Hepatocyte (in vitro differentiated cells): Measurements from ENCODE around the gene ADGRL1. TPM values are rescaled to one million over a fixed set of nuclear protein-coding genes. Genes with fewer than 3 reads are reported as not detected.
A peak's percentile ranks its signal among the peaks of the same experiment; 100 is the strongest.

ENCODE experiments used
- DNase-seq: peaks from one replicate; pipeline ENCODE4 v3.0.0-alpha.2; 2016; ENCODE audit warnings: low spot score
- H2AFZ ChIP-seq: fragments of 200-600 bp; sonication (generic); 2 replicates; pipeline ENCODE4 v1.6.0; 2016; ENCODE audit warnings: antibody characterized with exemption, mild to moderate bottlenecking
- H3K27ac ChIP-seq: fragments of 200-600 bp; sonication (generic); 2 replicates; pipeline ENCODE4 v1.5.1; 2016; ENCODE audit warnings: mild to moderate bottlenecking
- H3K27me3 ChIP-seq: fragments of 200-600 bp; sonication (generic); 2 replicates; pipeline ENCODE4 v1.6.1; 2016
- H3K36me3 ChIP-seq: fragments of 200-600 bp; sonication (generic); replicated peaks from 2 replicates; pipeline ENCODE4 v1.5.1; 2016; ENCODE audit warnings: low read depth; ENCODE audit not compliant: insufficient read depth
- H3K4me1 ChIP-seq: fragments of 200-600 bp; sonication (generic); 2 replicates; pipeline ENCODE4 v1.5.1; 2016; ENCODE audit warnings: mild to moderate bottlenecking, moderate library complexity; ENCODE audit not compliant: insufficient read depth
- H3K4me2 ChIP-seq: fragments of 200-600 bp; sonication (generic); 2 replicates; pipeline ENCODE4 v1.6.0; 2016
- H3K4me3 ChIP-seq: fragments of 200-600 bp; sonication (generic); 2 replicates; pipeline ENCODE4 v1.5.1; 2016; ENCODE audit warnings: mild to moderate bottlenecking
- H3K79me2 ChIP-seq: fragments of 200-600 bp; sonication (generic); 2 replicates; pipeline ENCODE4 v1.6.0; 2017; ENCODE audit warnings: mild to moderate bottlenecking
- H3K9me2 ChIP-seq: fragments of 200-600 bp; sonication (generic); replicated peaks from 2 replicates; pipeline ENCODE4 v1.6.0; 2017; ENCODE audit warnings: mild to moderate bottlenecking; ENCODE audit not compliant: insufficient read depth
- H3K9me3 ChIP-seq: fragments of 200-600 bp; sonication (generic); 2 replicates; pipeline ENCODE4 v1.5.1; 2016; ENCODE audit warnings: low read depth, mild to moderate bottlenecking
- H4K20me1 ChIP-seq: fragments of 200-600 bp; sonication (generic); 2 replicates; pipeline ENCODE4 v1.6.0; 2016; ENCODE audit warnings: mild to moderate bottlenecking; ENCODE audit not compliant: insufficient read depth, poor library complexity, severe bottlenecking
- EZH2 ChIP-seq: fragments of 200-600 bp; sonication (generic); IDR thresholded peaks from 2 replicates; pipeline ENCODE4 v1.6.1; 2016; ENCODE audit warnings: antibody characterized with exemption, mild to moderate bottlenecking, borderline replicate concordance
- EZH2phosphoT487 ChIP-seq: fragments of 200-600 bp; sonication (generic); IDR thresholded peaks from one replicate; pipeline ENCODE4 v1.6.1; 2018; ENCODE audit warnings: antibody characterized with exemption, mild to moderate bottlenecking, low read depth, moderate library complexity; ENCODE audit not compliant: unreplicated experiment, severe bottlenecking
- WGBS: methylation state at CpG from one replicate; pipeline ENCODE4 v1.1.6; 2016; ENCODE audit warnings: low lambda C conversion rate; ENCODE audit errors: missing lambda C conversion rate; 5-methylcytosine and 5-hydroxymethylcytosine counted together
- polyA plus RNA-seq: library from polyadenylated mRNA; unstranded; fragments of >200 nt; fragmentation: Nextera tagmentation; extraction: Ambion mirVana; gene quantifications from 2 replicates; pipeline ENCODE4 v1.2.1, GENCODE V29; 2016
- total RNA-seq: library from RNA; depleted of rRNA; stranded (reverse); fragments of >200 nt; gene quantifications from 2 replicates; pipeline ENCODE4 v1.2.3, GENCODE V29; 2014
- TF ChIP-seq, protein P1 (sequence below): fragments of 200-600 bp; sonication (generic); IDR thresholded peaks from 2 replicates; pipeline ENCODE4 v1.5.1; 2016; ENCODE audit warnings: antibody characterized with exemption, mild to moderate bottlenecking; ENCODE audit not compliant: poor library complexity

Gene ADGRL1
- total and polyA plus RNA-seq, 2 experiments from 2014 or later = 11.5 to 11.9 TPM

DNA sequence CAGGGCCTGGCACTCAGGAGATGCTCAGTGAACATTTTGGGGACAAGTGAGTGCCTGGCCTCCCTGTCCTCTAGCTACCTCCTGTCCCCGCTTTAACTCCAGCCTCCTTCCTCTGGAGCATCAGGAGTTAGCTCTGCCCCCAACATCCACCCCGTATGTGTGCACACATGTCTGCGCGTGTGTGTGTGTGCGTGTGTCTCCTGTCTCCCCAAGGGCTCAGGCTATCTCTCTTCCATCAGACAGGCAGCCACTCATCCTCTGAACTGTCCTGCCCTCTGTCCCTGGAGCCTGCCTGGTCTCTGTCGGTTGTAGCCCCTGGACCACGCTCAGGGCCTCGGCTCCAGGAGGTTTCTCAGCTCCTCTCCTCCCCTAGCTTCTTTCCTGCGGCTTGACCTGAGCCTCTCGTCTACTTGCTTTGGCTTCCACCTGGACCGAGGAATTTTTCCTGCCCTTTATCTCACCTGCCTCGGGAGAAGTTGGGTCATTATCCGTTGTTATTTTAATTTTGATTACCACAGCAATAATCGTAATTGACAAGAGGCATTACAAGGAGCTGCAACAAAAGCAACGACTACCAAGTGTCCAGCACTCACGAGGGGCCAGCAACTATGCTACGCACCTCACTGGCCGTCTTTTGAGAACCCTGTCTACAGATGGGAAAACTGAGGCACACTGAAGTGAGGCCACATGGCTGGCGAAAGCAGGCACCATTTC is 37.6 kb downstream of the ADGRL1 start:
- WGBS = 89% methylated on average over 19 of the region's 19 CpGs
- H3K9me2 ChIP-seq = no peaks in the 10 kb centered on the region
- no peaks in the 10 kb centered on the region for H3K79me2 ChIP-seq
- H3K27me3 ChIP-seq = no peaks in the 10 kb centered on the region
- TF ChIP-seq EZH2 (no peak), EZH2phosphoT487 (no peak)
- TF ChIP-seq, protein P1, sequence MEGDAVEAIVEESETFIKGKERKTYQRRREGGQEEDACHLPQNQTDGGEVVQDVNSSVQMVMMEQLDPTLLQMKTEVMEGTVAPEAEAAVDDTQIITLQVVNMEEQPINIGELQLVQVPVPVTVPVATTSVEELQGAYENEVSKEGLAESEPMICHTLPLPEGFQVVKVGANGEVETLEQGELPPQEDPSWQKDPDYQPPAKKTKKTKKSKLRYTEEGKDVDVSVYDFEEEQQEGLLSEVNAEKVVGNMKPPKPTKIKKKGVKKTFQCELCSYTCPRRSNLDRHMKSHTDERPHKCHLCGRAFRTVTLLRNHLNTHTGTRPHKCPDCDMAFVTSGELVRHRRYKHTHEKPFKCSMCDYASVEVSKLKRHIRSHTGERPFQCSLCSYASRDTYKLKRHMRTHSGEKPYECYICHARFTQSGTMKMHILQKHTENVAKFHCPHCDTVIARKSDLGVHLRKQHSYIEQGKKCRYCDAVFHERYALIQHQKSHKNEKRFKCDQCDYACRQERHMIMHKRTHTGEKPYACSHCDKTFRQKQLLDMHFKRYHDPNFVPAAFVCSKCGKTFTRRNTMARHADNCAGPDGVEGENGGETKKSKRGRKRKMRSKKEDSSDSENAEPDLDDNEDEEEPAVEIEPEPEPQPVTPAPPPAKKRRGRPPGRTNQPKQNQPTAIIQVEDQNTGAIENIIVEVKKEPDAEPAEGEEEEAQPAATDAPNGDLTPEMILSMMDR = no peak
- H2AFZ ChIP-seq = no peak overlapping the region
- H4K20me1 ChIP-seq = no peaks in the 10 kb centered on the region
- no peak for DNase-seq
- no peak overlapping the region for H3K4me2 ChIP-seq
- no peak overlapping the region for H3K4me3 ChIP-seq
- H3K4me1 ChIP-seq = peaks cover 17% of the 10 kb centered on the region
- no peaks in the 10 kb centered on the region for H3K9me3 ChIP-seq
- no peaks in the 10 kb centered on the region for H3K36me3 ChIP-seq
- H3K27ac ChIP-seq = no peak overlapping the region

DNA sequence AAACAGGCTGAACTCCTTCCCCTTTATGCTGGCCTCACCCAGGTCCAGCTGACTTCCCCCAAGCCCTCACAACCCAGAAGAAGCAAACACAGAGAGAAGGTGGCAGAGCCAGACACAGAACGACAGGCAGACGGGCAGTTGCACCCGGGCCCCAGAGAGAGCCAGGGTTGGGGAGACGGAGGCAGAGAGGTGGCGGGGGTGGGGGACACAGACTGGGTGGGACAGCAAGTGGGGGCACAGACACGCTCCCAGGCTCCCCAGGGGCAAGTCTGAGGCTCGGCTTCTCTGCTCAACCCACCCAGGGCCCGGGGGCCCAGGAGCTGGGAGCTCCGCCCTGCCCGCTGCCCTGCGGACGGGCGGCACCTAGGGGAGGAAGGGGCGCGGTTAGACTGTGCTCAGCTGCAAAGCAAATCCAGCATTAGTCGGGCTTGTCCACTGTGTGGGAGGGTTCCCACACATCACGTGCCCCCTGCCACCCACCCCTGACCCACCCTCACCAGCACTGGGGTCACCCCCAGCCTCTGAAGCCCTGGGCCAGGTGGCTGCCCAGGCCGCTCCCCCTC is 38.3 kb downstream of the ADGRL1 start:
- 78% methylated on average over 10 of the region's 18 CpGs for WGBS
- Histone ChIP-seq H3K36me3 (no peaks in the 10 kb centered on the region), H4K20me1 (no peaks in the 10 kb centered on the region), H3K9me2 (no peaks in the 10 kb centered on the region), H3K4me3 (no peak overlapping the region), H3K9me3 (no peaks in the 10 kb centered on the region), H3K79me2 (no peaks in the 10 kb centered on the region), H3K27me3 (no peaks in the 10 kb centered on the region), H2AFZ (no peak overlapping the region), H3K27ac (peak overlapping the region; percentile 73), H3K4me1 (peaks cover 17% of the 10 kb centered on the region), H3K4me2 (no peak overlapping the region)
- TF ChIP-seq, protein P1 = no peak
- no peak for TF ChIP-seq EZH2phosphoT487
- TF ChIP-seq EZH2 = no peak
- DNase-seq = no peak

DNA sequence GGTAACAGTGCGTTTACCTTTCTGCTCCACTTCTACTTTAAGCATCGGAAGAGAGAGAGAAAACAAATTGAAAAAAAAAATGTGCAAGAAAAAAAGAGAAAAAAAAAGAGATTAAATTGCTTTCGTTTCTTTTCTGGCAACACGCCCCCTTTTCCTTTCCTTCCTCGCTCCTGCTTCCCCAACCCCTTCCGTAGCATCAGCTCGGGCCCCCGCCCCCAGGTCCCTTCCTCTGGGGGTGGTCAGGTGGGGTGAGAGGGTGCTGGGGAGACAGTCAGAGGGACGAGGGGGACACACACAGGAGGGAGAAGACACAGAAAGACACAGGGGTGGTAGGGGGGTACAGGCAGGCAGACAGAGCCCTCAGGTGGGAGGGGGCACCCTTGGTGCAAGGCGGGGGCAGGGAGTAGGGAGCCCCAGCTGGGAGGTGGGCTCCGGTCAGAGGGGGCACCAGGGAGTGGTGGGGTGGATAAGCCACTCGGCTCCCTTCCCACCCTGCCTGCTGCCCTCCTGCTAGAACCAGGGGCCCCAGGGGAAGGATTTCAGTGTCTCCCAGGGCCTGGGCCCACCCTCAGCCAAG is 38.9 kb downstream of the ADGRL1 start:
- peak overlapping the region; percentile 73 for H3K27ac ChIP-seq
- 90% methylated on average over 9 of the region's 12 CpGs for whole genome bisulfite sequencing
- no peak overlapping the region for H3K4me3 ChIP-seq
- H2AFZ ChIP-seq = no peak overlapping the region
- TF ChIP-seq EZH2phosphoT487 = no peak
- TF ChIP-seq, protein P1 = no peak
- TF ChIP-seq EZH2 = no peak
- H4K20me1 ChIP-seq = no peaks in the 10 kb centered on the region
- no peak overlapping the region for H3K4me2 ChIP-seq
- no peaks in the 10 kb centered on the region for H3K79me2 ChIP-seq
- no peaks in the 10 kb centered on the region for H3K27me3 ChIP-seq
- no peaks in the 10 kb centered on the region for H3K9me2 ChIP-seq
- H3K4me1 ChIP-seq = peaks cover 17% of the 10 kb centered on the region
- H3K36me3 ChIP-seq = no peaks in the 10 kb centered on the region
- no peak for DNase-seq
- no peaks in the 10 kb centered on the region for H3K9me3 ChIP-seq
